ENCODE results near the gene ZNF362.

DNA sequence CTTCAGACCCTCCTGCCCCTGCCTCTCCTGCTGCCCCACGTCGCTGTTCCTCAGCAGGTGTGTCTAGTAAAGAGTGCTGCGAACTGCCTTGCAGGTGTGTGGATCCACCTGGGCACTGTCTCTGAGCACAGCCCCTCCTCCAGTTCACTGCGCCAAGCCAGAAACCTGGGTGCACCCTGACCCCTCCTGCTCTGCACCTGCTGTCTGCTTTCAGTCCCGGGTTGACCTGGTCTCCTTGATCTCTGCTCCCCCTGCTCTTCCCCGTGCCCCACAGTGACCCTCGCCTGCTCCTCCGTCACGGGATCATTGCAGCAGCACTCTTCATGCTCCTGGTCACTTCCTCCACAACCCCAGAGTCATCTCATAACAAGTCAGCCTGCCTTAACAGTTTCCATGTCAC, 58.1 kb downstream of the ZNF362 start:
- TF ChIP-seq, protein P1, sequence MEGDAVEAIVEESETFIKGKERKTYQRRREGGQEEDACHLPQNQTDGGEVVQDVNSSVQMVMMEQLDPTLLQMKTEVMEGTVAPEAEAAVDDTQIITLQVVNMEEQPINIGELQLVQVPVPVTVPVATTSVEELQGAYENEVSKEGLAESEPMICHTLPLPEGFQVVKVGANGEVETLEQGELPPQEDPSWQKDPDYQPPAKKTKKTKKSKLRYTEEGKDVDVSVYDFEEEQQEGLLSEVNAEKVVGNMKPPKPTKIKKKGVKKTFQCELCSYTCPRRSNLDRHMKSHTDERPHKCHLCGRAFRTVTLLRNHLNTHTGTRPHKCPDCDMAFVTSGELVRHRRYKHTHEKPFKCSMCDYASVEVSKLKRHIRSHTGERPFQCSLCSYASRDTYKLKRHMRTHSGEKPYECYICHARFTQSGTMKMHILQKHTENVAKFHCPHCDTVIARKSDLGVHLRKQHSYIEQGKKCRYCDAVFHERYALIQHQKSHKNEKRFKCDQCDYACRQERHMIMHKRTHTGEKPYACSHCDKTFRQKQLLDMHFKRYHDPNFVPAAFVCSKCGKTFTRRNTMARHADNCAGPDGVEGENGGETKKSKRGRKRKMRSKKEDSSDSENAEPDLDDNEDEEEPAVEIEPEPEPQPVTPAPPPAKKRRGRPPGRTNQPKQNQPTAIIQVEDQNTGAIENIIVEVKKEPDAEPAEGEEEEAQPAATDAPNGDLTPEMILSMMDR (IDR thresholded peaks at IDR 0.05; ENCODE audit: low read depth, low read length, poor library complexity, severe bottlenecking): no peak
- TF ChIP-seq EZH2phosphoT487 (IDR thresholded peaks at IDR 0.05; ENCODE audit: borderline replicate concordance, low read length): no peak
